GM20000 (cell line): Measurements from ENCODE around the gene FIG4.
"Not testable (repeated sequence)": the region's sequence is repeated elsewhere in the genome, so short reads cannot be mapped to it uniquely, and the experiment has no call there.

Source experiments
- DNase-seq: peaks from one replicate; pipeline ENCODE4 v3.0.0; 2012; ENCODE audit warnings: low spot score
- CTCF ChIP-seq: IDR thresholded peaks from 2 replicates; pipeline ENCODE4 v1.5.1; 2012; ENCODE audit warnings: mild to moderate bottlenecking, control low read depth; ENCODE audit errors: extremely low read depth, missing control alignments

FIG4 gene

DNA sequence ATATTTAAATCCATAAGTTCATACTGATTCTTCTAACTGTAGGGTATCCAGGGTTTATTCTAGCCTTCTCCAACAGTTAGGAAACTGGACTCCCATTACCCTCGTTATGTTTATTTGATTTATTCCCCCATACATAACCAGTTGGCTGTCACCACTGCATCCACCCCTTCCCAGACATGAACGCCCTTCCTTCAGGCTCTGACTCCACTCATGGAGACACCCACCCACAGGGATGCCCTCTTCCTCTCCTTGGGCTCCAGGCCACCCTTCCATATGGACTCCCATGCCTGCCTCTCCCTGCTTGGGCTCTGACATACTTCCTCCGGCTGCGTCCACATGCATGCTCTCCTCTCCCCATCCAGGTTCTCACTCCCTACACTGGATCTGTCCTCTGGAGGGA lies 124.0 kb downstream of the FIG4 start:
- no peak for TF ChIP-seq CTCF

GRCh38 chr6:109816452-109817374 lies 125.6 kb downstream of the FIG4 start:
- no peak for TF ChIP-seq CTCF
- DNase-seq = no peak

More for the DNA sequence above, 124.0 kb downstream of the FIG4 start:
- no peak for DNase-seq

DNA sequence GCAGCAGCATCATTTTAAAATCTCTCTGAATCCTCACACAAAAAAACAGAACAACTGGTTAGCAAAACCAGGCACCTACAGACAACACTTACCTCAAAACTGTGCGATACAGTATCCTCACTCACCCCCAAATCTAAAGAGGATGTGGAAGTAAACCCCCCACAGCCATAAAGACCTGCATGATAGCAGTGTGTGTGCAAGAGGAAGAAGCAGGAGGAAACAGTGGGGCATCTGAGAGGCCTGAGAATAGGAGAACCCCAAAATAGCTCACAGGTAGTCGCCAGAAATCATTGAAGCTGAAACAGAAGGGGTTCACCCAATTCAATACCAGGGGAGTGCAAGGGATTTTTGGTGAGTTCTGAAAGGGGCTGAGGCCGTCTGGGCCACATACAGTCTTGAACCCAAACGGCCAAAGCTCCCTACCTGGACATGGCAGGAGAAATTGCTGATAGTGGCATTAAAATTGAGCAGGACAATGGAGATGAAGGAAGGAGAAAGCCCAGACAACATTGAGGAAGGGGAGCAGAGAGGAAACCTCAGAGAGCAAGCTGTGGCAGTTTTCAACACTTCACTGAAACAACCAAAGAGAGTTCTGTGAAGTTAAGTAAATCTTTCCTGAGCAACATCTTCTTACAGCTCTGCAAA lies 129.7 kb downstream of the FIG4 start:
- no peak for TF ChIP-seq CTCF
- DNase-seq = peak; percentile 28

DNA sequence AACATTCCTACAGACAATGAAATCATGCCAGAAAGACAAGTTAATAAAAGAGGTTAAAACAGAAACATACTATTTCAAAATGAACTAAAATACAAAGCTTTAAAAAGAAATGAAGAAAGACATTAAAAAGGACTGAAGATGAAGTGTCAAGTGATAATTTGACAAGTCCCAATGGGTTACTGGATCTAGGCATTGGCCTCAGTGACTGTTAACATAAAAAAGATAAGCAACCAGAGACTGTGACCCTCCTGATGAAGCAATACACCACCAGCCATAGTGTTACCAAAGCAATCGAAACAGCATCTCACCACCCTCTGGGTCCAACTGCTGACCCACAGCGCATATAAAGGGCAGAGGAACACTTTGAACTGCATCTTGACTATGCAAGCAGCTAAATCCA lies 130.3 kb downstream of the FIG4 start:
- TF ChIP-seq CTCF = no peak
- no peak for DNase-seq

DNA sequence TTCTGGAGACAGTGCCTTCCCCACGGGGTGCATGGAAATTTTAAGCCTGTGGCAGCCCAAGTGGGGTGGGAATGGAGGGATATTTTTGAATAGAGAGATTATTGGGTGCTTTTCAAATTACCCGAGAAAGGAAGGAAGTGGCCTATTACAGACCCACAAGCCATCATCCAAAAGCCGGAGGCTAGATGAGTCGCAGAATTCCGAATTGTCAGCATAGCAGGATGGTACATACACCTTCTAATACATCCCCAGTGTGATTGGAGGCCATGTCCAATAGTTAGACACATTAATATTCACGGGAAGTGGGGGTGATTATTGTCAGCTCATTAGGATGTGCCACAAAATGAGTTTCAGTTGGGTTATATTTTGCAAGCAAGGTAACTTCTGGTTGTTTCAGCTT lies 133.0 kb downstream of the FIG4 start:
- no peak for TF ChIP-seq CTCF
- no peak for DNase-seq

- TF ChIP-seq CTCF = no peak
- no peak for DNase-seq
These were observed 135.5 kb downstream of the FIG4 start for GRCh38 chr6:109826551-109826950.

DNA sequence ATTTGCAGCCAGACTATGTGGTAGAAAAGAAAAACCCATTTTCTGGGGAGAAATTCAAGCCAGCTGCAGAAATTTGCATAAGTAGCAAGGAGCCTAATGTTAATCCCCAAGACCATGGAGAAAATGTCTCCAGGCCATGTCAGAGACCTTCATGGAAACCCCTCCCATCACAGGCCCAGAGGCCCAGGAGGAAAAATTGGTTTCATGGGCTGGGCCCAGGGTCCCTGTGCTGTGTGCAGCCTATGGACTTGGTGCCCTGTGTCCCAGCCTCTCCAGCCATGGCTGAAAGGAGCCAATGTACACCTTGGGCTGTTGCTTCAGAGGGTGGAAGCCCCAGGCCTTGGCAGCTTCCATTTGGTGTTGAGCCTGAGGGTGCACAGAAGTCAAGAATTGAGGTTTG lies 140.3 kb downstream of the FIG4 start:
- DNase-seq = not testable (repeated sequence)
